OCI-LY3 (cell line): ENCODE results near the gene NIPBL.

Experiments used
- H2AFZ ChIP-seq: fragments of 200-600, 300-600 bp; shearing (Covaris generic); 2 replicates; pipeline ENCODE4 v1.6.0; 2014; ENCODE audit warnings: antibody characterized with exemption, low read depth, low read length
- H3K27ac ChIP-seq: fragments of 200-600, 300-600 bp; sonication (generic); 2 replicates; pipeline ENCODE4 v1.5.1; 2014; ENCODE audit warnings: mild to moderate bottlenecking, low read length, moderate library complexity, mixed read lengths
- H3K27me3 ChIP-seq: fragments of 200-600, 300-600 bp; sonication (generic); 2 replicates; pipeline ENCODE4 v1.6.1; 2014; ENCODE audit warnings: low read depth, low read length, mixed read lengths
- H3K36me3 ChIP-seq: fragments of 200-600, 300-600 bp; sonication (generic); replicated peaks from 2 replicates; pipeline ENCODE3; 2014; ENCODE audit warnings: low read depth, low read length, mixed read lengths
- H3K4me1 ChIP-seq: fragments of 300-600, 200-600 bp; sonication (generic); 2 replicates; pipeline ENCODE4 v1.6.1; 2014; ENCODE audit warnings: low read length, mixed read lengths
- H3K4me2 ChIP-seq: fragments of 200-600, 300-600 bp; sonication (generic); 2 replicates; pipeline ENCODE4 v1.6.1; 2014; ENCODE audit warnings: low read length, mixed read lengths
- H3K4me3 ChIP-seq: fragments of 300-600, 200-600 bp; sonication (generic); 2 replicates; pipeline ENCODE4 v1.5.1; 2014; ENCODE audit warnings: antibody characterized with exemption, mild to moderate bottlenecking, low read length, moderate library complexity
- H3K79me2 ChIP-seq: fragments of 300-600, 200-600 bp; shearing (Covaris generic); 2 replicates; pipeline ENCODE4 v1.6.1; 2014; ENCODE audit warnings: mild to moderate bottlenecking, low read length, mixed read lengths
- H3K9ac ChIP-seq: fragments of 300-600, 200-600 bp; shearing (Covaris generic); 2 replicates; pipeline ENCODE4 v1.6.0; 2014; ENCODE audit warnings: mild to moderate bottlenecking, low read length, moderate library complexity
- H3K9me3 ChIP-seq: fragments of 200-600, 300-600 bp; shearing (Covaris generic); 2 replicates; pipeline ENCODE4 v1.6.1; 2014; ENCODE audit warnings: low read length, mixed read lengths; ENCODE audit not compliant: insufficient read depth
- H4K20me1 ChIP-seq: fragments of 200-600, 300-600 bp; sonication (generic); 2 replicates; pipeline ENCODE4 v1.6.1; 2016; ENCODE audit warnings: low read length, mixed read lengths; ENCODE audit not compliant: insufficient read depth
- CTCF ChIP-seq: fragments of 200-600, 300-600 bp; sonication (generic); IDR thresholded peaks from 2 replicates; pipeline ENCODE4 v1.5.1; 2014; ENCODE audit warnings: antibody characterized with exemption, low read length, low read depth
- EZH2phosphoT487 ChIP-seq: fragments of 200-600 bp; shearing (Covaris generic); IDR thresholded peaks from 2 replicates; pipeline ENCODE4 v1.6.1; 2018; ENCODE audit warnings: antibody characterized with exemption, mixed run types, low read depth

NIPBL gene

GRCh38 chr5:36948041-36948440, 71.5 kb downstream of the NIPBL start:
- Histone ChIP-seq H3K4me2 (no peak overlapping the region), H3K79me2 (peaks cover 57% of the 10 kb centered on the region), H3K27ac (no peak overlapping the region), H3K9ac (no peak overlapping the region), H3K27me3 (no peaks in the 10 kb centered on the region), H4K20me1 (peaks cover 71% of the 10 kb centered on the region), H3K4me3 (no peak overlapping the region), H3K4me1 (peaks cover 12% of the 10 kb centered on the region), H3K36me3 (no peaks in the 10 kb centered on the region), H3K9me3 (no peaks in the 10 kb centered on the region), H2AFZ (no peak overlapping the region)
- TF ChIP-seq CTCF (no peak), EZH2phosphoT487 (no peak)

- H3K27ac ChIP-seq, result no peak overlapping the region
- H3K9me3 ChIP-seq, result no peaks in the 10 kb centered on the region
- H3K4me2 ChIP-seq, result no peak overlapping the region
- peaks cover 12% of the 10 kb centered on the region for H3K4me1 ChIP-seq
- no peaks in the 10 kb centered on the region for H3K36me3 ChIP-seq
- no peak overlapping the region for H3K9ac ChIP-seq
- no peak for TF ChIP-seq EZH2phosphoT487
- no peak for TF ChIP-seq CTCF
- H2AFZ ChIP-seq, result no peak overlapping the region
- H3K27me3 ChIP-seq, result no peaks in the 10 kb centered on the region
- peaks cover 62% of the 10 kb centered on the region for H3K79me2 ChIP-seq
- H3K4me3 ChIP-seq, result no peak overlapping the region
- peaks cover 75% of the 10 kb centered on the region for H4K20me1 ChIP-seq
These were observed 72.1 kb downstream of the NIPBL start for GRCh38 chr5:36948650-36949049.

GRCh38 chr5:36949593-36949992, 73.0 kb downstream of the NIPBL start:
- Histone ChIP-seq H3K27ac (no peak overlapping the region), H3K9ac (no peak overlapping the region), H4K20me1 (peaks cover 68% of the 10 kb centered on the region), H3K9me3 (no peaks in the 10 kb centered on the region), H3K79me2 (peaks cover 65% of the 10 kb centered on the region), H3K27me3 (no peaks in the 10 kb centered on the region), H3K4me1 (peaks cover 12% of the 10 kb centered on the region), H3K4me3 (no peak overlapping the region), H3K36me3 (no peaks in the 10 kb centered on the region), H3K4me2 (no peak overlapping the region), H2AFZ (no peak overlapping the region)
- TF ChIP-seq CTCF (no peak), EZH2phosphoT487 (no peak)

- H4K20me1 ChIP-seq, result peaks cover 58% of the 10 kb centered on the region
- TF ChIP-seq CTCF, result no peak
- no peak for TF ChIP-seq EZH2phosphoT487
- no peak overlapping the region for H3K4me3 ChIP-seq
- H3K4me2 ChIP-seq, result peak overlapping the region; percentile 21; the same call in 1 of the 2 replicates
- H2AFZ ChIP-seq, result no peak overlapping the region
- peaks cover 12% of the 10 kb centered on the region for H3K4me1 ChIP-seq
- H3K27ac ChIP-seq, result no peak overlapping the region
- H3K27me3 ChIP-seq, result no peaks in the 10 kb centered on the region
- H3K9me3 ChIP-seq, result no peaks in the 10 kb centered on the region
- peaks cover 60% of the 10 kb centered on the region for H3K79me2 ChIP-seq
- no peak overlapping the region for H3K9ac ChIP-seq
- no peaks in the 10 kb centered on the region for H3K36me3 ChIP-seq
These were observed 74.3 kb downstream of the NIPBL start for GRCh38 chr5:36950586-36951457.
